Neural crest cell (in vitro differentiated cells): ENCODE data around the gene PKD1. TPM values are rescaled to one million over a fixed set of nuclear protein-coding genes. Genes with fewer than 3 reads are reported as not detected.

Source experiments
- DNase-seq: peaks from one replicate; pipeline ENCODE4 v3.0.0; 2021; ENCODE audit warnings: low read depth, mixed read lengths, low spot score
- H3K27ac Mint-ChIP-seq: one replicate; pipeline ENCODE4 v1.8.0; 2021; ENCODE audit warnings: mild to moderate bottlenecking, mixed read lengths; ENCODE audit not compliant: unreplicated experiment
- H3K27me3 Mint-ChIP-seq: 2 replicates; pipeline ENCODE4 v1.8.0; 2021; ENCODE audit warnings: low read depth, mild to moderate bottlenecking, mixed read lengths
- H3K36me3 Mint-ChIP-seq: 2 replicates; pipeline ENCODE4 v1.8.0; 2021; ENCODE audit warnings: low read depth, mild to moderate bottlenecking, mixed read lengths
- H3K4me1 Mint-ChIP-seq: 2 replicates; pipeline ENCODE4 v1.8.0; 2021; ENCODE audit warnings: mixed read lengths
- H3K4me3 Mint-ChIP-seq: one replicate; pipeline ENCODE4 v1.8.0; 2021; ENCODE audit warnings: mild to moderate bottlenecking, mixed read lengths
- H3K9me3 Mint-ChIP-seq: 2 replicates; pipeline ENCODE4 v1.8.0; 2021; ENCODE audit warnings: mixed read lengths
- microRNA-seq: library from miRNA; unstranded; fragments of <30 nt; microRNA quantifications from one replicate; pipeline ENCODE4, GENCODE V29; 2020
- total RNA-seq: library from RNA; stranded (reverse); gene quantifications from 2 replicates; pipeline ENCODE4 v1.2.1, GENCODE V29; 2021
- TF ChIP-seq, protein P1 (sequence below): fragments of 200-600 bp; sonication (generic); conservative IDR thresholded peaks from 2 replicates; pipeline ENCODE4 v1.5.0; 2021; ENCODE audit warnings: antibody characterized with exemption, mild to moderate bottlenecking

Gene PKD1
- total RNA-seq, 1 donor from 2014 or later: 115 TPM

DNA sequence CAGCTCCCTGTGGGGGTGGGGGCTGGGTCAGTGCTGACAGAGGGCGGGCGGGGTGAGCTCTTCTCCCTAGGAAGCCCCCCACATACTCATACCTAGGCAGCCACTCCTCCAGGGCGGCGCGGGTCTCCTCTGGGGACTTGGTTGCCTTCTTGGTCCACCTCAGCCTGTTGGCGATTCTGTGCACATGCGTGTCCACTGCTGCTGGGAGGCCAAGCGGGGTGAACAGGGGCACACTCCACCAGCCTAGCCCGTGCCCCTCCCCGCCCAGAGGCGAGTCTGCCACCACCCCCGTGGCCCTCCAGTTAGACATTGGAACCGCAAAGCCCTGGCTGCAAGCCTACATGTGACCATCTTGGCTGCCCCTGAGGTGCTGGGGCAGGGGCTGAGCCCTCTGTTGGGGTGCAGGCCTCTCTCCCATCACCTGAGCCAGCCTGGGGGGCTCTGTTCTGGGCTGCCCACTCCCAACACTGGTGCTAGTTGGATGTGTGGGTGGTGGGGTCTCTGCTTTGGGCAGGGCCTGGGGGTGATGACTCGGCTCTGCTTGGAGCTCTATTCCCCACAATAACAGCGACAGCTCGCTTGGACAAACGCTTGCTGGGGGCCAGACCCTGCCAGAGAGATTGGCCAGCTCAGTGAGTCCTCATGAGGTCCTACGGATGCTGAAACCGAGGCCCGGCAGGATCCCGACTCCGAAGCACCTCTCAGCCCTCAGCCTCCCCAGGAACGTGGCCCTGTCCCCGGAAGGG lies 95.5 kb downstream of the PKD1 start:
- Mint-ChIP-seq H3K4me3 (no peak overlapping the region), H3K36me3 (no peaks in the 10 kb centered on the region), H3K27ac (no peak overlapping the region), H3K27me3 (no peaks in the 10 kb centered on the region), H3K9me3 (no peaks in the 10 kb centered on the region), H3K4me1 (peaks cover 4% of the 10 kb centered on the region)
- DNase-seq: no peak
- TF ChIP-seq, protein P1, sequence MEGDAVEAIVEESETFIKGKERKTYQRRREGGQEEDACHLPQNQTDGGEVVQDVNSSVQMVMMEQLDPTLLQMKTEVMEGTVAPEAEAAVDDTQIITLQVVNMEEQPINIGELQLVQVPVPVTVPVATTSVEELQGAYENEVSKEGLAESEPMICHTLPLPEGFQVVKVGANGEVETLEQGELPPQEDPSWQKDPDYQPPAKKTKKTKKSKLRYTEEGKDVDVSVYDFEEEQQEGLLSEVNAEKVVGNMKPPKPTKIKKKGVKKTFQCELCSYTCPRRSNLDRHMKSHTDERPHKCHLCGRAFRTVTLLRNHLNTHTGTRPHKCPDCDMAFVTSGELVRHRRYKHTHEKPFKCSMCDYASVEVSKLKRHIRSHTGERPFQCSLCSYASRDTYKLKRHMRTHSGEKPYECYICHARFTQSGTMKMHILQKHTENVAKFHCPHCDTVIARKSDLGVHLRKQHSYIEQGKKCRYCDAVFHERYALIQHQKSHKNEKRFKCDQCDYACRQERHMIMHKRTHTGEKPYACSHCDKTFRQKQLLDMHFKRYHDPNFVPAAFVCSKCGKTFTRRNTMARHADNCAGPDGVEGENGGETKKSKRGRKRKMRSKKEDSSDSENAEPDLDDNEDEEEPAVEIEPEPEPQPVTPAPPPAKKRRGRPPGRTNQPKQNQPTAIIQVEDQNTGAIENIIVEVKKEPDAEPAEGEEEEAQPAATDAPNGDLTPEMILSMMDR: no peak

- no peak for DNase-seq
- TF ChIP-seq, protein P1: no peak
- no peaks in the 10 kb centered on the region for H3K36me3 Mint-ChIP-seq
- no peaks in the 10 kb centered on the region for H3K27me3 Mint-ChIP-seq
- no peak overlapping the region for H3K27ac Mint-ChIP-seq
- peak overlapping the region; percentile 57 for H3K4me3 Mint-ChIP-seq
- peaks cover 4% of the 10 kb centered on the region for H3K4me1 Mint-ChIP-seq
- H3K9me3 Mint-ChIP-seq: no peaks in the 10 kb centered on the region
These were observed 96.2 kb downstream of the PKD1 start for GRCh38 chr16:2039274-2040031.

Small RNA genes lying within 50 kb of the gene (microRNA-seq; reads per million reads assigned to microRNA genes)
- not detected for gene MIR1225
- not detected for gene MIR3180-5
- not detected for gene MIR4516
- not detected for gene MIR6511B1

Other genes with a start within 250 kb of the PKD1 start
- gene HS3ST6, start 217.5 kb downstream of the PKD1 start, total RNA-seq: not detected in 2 replicates
- gene MSRB1, start 192.7 kb downstream of the PKD1 start, total RNA-seq: 29.8 and 30.5 TPM in 2 replicates
- gene RPL3L, start 181.2 kb downstream of the PKD1 start, total RNA-seq: not detected in 2 replicates
- gene NDUFB10, start 176.4 kb downstream of the PKD1 start, total RNA-seq: 128 TPM in 2 replicates
- 3,479 and 3,508 TPM in 2 replicates for gene RPS2, start 171.1 kb downstream of the PKD1 start, total RNA-seq
- not detected in 2 replicates for gene RNF151, start 169.0 kb downstream of the PKD1 start, total RNA-seq
- gene TBL3, start 163.8 kb downstream of the PKD1 start, total RNA-seq: 39.5 and 39.6 TPM in 2 replicates
- gene NOXO1, start 154.4 kb downstream of the PKD1 start, total RNA-seq: 0.63 and 0.75 TPM in 2 replicates
- 42.5 and 43.3 TPM in 2 replicates for gene GFER, start 151.7 kb downstream of the PKD1 start, total RNA-seq
- 2.1 and 2.2 TPM in 2 replicates for gene SYNGR3, start 145.9 kb downstream of the PKD1 start, total RNA-seq
- gene ZNF598, start 126.1 kb downstream of the PKD1 start, total RNA-seq: 55.7 and 62.5 TPM in 2 replicates
- 0.82 and 1.3 TPM in 2 replicates for gene NPW, start 116.1 kb downstream of the PKD1 start, total RNA-seq
- gene NHERF2, start 109.0 kb downstream of the PKD1 start, total RNA-seq: 7.6 and 8.1 TPM in 2 replicates
- gene NTHL1, start 88.1 kb downstream of the PKD1 start, total RNA-seq: 50.7 and 51.9 TPM in 2 replicates
- 175 and 180 TPM in 2 replicates for gene TSC2, start 87.9 kb downstream of the PKD1 start, total RNA-seq
- gene RAB26, start 12.7 kb upstream of the PKD1 start, total RNA-seq: 0.64 and 0.98 TPM in 2 replicates
- 82.2 and 85.5 TPM in 2 replicates for gene TRAF7, start 19.9 kb upstream of the PKD1 start, total RNA-seq
- 18.9 and 20.2 TPM in 2 replicates for gene CASKIN1, start 60.7 kb upstream of the PKD1 start, total RNA-seq
- gene MLST8, start 69.6 kb upstream of the PKD1 start, total RNA-seq: 68.1 and 69.2 TPM in 2 replicates
- 31.2 and 32.0 TPM in 2 replicates for gene BRICD5, start 75.0 kb upstream of the PKD1 start, total RNA-seq
- gene PGP, start 78.9 kb upstream of the PKD1 start, total RNA-seq: 47.3 and 50.2 TPM in 2 replicates
- gene E4F1, start 87.7 kb upstream of the PKD1 start, total RNA-seq: 37.5 and 38.9 TPM in 2 replicates
- 1.6 and 2.6 TPM in 2 replicates for gene DNASE1L2, start 100.5 kb upstream of the PKD1 start, total RNA-seq
- 71.9 and 79.2 TPM in 2 replicates for gene ECI1, start 115.7 kb upstream of the PKD1 start, total RNA-seq
- gene RNPS1, start 132.2 kb upstream of the PKD1 start, total RNA-seq: 390 and 420 TPM in 2 replicates
- gene ABCA3, start 204.8 kb upstream of the PKD1 start, total RNA-seq: 19.6 TPM in 2 replicates